ENCODE measurements around the gene GINS2.

The GINS2 gene

DNA sequence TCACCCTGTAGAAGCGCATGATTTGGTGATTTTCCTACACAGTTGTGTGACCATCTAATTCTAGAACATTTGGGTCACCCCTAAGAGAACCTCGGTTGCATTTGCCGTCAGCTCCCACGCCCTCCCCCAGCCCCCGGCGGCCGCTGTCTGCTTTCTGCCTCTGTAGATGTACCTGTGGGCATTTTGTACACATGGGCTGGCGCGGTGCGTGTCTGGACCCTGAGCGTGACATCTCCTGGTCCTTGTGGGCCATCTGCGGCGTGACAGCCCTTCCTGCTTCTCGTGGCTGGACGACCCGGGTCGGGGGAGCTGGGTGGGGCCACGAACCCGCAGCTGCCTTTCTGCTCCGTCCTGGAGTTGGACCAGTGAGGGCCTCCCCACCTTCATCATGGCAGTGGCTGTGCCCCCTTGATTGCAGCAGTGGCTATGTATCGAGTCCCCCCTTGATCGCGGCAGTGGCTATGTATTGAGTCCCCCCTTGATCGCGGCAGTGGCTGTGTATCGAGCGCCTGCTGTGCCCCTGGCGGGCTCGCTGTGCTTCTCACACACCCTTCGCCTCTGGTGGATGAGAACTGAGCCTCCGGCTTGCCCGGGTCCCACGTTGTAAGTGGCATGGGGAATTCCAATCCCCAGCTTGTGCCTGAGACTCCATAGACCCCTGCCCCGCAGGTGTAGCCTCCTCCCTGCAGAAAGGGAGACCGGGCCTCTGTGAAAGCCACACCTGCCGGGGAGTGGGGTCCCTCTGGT, 51.5 kb downstream of the GINS2 start:
- TF ChIP-seq, protein P1, sequence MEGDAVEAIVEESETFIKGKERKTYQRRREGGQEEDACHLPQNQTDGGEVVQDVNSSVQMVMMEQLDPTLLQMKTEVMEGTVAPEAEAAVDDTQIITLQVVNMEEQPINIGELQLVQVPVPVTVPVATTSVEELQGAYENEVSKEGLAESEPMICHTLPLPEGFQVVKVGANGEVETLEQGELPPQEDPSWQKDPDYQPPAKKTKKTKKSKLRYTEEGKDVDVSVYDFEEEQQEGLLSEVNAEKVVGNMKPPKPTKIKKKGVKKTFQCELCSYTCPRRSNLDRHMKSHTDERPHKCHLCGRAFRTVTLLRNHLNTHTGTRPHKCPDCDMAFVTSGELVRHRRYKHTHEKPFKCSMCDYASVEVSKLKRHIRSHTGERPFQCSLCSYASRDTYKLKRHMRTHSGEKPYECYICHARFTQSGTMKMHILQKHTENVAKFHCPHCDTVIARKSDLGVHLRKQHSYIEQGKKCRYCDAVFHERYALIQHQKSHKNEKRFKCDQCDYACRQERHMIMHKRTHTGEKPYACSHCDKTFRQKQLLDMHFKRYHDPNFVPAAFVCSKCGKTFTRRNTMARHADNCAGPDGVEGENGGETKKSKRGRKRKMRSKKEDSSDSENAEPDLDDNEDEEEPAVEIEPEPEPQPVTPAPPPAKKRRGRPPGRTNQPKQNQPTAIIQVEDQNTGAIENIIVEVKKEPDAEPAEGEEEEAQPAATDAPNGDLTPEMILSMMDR (conservative IDR thresholded peaks at IDR 0.05; ENCODE audit: low read length) = no peak
- no peak for DNase-seq (ENCODE audit: low read depth)
- H3K4me3 ChIP-seq (ENCODE audit: low read length) = no peak overlapping the region

DNA sequence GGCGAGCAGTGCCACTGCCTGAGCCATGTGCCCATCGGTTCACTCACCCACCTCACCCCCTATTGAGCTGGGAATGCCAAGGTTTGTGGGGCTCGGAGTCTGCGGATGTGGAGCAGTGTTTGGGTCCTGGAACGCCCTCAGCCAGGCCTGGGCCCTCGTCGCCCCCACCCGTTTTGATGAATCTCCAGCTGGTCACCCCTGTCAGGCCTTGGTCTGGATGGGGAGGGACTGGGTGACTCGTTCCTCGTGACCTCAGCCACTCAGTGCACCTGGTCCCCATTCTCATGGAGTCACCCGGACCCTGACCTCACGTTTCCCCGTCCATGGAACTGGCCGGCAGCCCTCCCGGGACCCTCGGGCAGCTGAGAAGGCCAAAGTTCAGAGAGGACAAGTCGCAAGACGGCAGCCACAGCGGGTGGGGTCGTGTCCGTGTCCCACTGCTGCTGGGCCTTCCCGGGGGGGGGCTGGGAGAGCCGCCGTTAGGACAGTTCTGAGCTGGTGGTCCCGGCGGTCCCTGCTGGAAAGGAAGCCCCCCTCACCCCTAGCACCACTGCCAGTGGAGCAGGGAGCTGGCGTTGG, 52.4 kb downstream of the GINS2 start:
- no peak overlapping the region for H3K4me3 ChIP-seq (ENCODE audit: low read length)
- TF ChIP-seq, protein P1 (conservative IDR thresholded peaks at IDR 0.05; ENCODE audit: low read length) = no peak
- DNase-seq (ENCODE audit: low read depth) = no peak

DNA sequence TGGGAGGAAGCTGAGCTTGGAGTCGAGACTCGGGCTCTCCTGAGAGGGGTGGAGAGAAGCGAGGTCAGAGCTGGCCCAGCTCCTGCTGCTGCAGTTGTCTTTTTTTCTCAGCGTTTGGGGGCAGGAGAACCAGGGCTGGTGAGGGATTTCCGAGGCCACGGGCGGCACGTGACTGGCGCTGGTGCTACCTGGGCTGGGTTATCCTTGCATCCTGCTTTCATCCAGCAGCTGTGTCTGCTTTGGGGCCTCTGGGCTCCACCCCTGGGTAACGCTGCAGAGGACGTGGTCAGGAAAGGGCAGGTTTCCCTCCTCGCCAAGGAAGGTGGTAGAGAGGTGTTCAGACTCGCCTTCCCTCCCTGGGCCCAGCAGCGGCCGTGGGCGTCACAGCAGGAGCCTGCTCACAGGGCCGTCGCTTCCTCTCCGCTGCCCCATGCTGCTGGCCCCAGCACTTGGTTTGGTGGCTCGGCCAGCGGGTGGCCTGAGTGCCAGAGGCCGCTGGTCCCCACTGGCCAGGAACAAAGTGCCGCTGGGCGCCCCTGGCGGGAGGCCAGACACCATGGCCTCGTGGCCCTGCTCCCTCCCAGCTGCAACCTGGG, 53.1 kb downstream of the GINS2 start:
- TF ChIP-seq, protein P1 (conservative IDR thresholded peaks at IDR 0.05; ENCODE audit: low read length) = no peak
- no peak overlapping the region for H3K4me3 ChIP-seq (ENCODE audit: low read length)
- DNase-seq (ENCODE audit: low read depth) = no peak

DNA sequence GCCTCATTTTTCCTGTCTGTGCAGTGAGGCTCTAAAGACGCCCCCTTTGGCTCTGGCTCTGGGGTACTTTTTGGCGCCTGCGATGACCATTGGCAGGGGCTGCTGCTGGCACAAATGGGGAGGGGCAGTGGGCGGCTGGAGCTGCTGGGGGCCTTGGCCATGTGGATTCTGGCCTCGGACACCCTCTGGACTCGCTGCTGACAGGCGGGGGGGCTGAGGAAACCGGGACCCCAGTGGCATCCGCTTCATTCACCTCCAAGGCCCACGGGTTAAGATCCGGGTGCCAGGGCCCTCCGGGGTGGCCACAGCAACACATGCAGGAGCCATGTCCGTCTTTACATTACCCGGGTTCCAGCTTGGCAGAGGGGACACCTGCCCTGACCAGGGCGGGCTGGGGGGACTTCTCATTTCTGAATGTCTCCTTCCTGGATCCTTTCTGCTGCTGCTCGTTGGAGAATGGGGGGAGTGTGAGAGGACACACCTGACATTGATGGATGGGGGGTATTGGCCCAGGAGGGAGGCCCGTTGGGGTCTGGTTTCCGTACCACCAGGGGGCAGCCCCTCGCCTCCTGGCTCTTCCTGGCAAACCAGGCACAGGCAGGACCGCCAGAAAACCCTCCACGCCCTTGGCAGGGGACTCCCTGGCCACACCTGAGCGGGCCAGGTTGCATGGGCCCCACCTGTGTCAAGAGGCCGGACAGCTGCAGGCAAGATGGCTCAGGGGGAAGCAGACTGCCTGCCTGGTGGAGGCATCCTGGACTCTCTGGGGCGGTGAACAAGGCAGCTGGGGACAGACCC, 53.8 kb downstream of the GINS2 start:
- DNase-seq (ENCODE audit: low read depth) = no peak
- TF ChIP-seq, protein P1 (conservative IDR thresholded peaks at IDR 0.05; ENCODE audit: low read length) = no peak
- no peak overlapping the region for H3K4me3 ChIP-seq (ENCODE audit: low read length)

DNA sequence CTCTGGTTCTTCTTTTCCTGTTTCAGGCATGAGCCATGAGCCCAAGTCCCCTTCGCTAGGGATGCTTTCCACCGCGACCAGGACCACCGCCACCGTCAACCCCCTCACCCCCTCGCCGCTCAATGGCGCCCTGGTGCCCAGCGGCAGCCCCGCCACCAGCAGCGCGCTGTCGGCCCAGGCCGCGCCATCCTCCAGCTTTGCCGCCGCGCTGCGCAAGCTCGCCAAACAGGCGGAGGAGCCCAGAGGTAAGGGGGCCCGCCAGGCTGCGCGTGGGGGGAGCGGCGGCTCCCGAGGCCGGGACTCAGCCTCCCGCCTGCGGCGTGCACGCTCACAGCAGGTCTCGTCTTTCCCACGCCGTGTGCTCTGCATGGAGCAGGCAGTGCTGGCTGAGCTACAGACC, 54.9 kb downstream of the GINS2 start:
- H3K4me3 ChIP-seq (ENCODE audit: low read length) = no peak overlapping the region
- TF ChIP-seq, protein P1 (conservative IDR thresholded peaks at IDR 0.05; ENCODE audit: low read length) = no peak
- no peak for DNase-seq (ENCODE audit: low read depth)

DNA sequence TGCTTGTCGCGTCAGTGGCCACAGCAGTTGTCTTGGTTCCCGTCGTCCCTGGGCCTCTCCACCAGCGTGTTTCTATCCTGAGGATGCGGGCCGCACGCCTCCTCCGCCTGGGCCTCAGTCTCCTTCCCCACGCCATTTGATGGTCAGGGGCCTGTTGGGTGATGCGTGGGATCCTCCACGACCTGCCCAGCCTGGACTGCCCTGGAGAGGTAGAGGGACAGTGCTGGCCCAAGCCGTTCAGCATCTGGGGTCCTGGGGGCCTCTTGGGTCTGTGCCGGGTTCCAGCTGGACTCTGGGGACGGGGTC, 55.4 kb downstream of the GINS2 start:
- TF ChIP-seq, protein P1 (conservative IDR thresholded peaks at IDR 0.05; ENCODE audit: low read length) = no peak
- H3K4me3 ChIP-seq (ENCODE audit: low read length) = no peak overlapping the region
- no peak for DNase-seq (ENCODE audit: low read depth)
